Stimulated activated CD8-positive, alpha-beta memory T cell treated with anti-CD3 and anti-CD28 coated beads, Interleukin-12 subunit alpha, Interleukin-12 subunit beta, amount 100 ng/mL, for 1 hour (primary cell): ENCODE results near the gene NAT9.

Experiments
- DNase-seq: peaks from one replicate; pipeline ENCODE4 v3.0.0-alpha.2; 2020; ENCODE audit warnings: low read depth

NAT9 gene

GRCh38 chr17:74744714-74745547 is 31.2 kb downstream of the NAT9 start:
- DNase-seq: peak; percentile 70

- DNase-seq: no peak
These were observed 31.8 kb downstream of the NAT9 start for GRCh38 chr17:74744349-74744713.

DNA sequence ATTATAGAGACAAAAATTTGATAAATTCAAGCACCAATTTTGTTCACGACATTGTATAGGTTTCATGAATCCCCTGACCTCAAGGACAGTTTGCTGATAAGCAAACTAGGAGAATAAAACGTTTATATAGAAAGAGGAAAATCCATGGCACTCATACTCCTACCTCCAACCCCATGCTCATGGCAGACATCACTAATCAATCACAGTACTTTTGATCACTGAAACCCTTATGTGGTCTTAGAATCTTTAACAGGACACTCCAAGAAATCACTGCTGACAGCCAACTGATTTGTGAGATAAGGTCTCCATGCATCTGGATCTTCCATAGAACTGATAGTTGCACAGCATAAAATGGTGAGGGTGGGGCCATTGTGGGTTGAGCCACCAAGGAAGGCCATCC is 32.4 kb downstream of the NAT9 start:
- DNase-seq: no peak

DNA sequence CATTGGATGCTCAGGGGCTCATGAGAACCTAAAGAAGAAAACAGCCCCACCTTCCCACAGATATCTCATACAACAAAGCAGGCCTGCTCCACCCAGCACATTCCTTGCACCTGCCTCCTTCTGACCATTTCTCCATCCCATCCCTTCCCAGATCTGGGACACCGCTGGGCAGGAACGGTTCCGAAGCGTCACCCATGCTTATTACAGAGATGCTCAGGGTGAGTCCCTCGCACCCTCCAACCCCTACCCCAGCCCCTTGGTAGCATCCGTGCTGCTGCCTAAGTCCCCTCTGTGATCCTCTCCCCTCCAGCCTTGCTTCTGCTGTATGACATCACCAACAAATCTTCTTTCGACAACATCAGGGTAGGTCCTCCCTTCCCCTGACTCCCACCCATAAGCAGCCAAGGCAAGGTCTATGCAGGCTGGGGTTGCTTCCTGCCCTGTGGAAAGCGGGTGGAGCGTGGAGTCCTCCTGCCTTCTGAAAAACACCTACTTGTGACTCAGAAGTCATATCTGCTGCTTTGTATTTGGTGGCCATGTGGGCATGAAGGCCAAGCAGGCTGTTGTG is 33.1 kb downstream of the NAT9 start:
- DNase-seq: no peak

DNA sequence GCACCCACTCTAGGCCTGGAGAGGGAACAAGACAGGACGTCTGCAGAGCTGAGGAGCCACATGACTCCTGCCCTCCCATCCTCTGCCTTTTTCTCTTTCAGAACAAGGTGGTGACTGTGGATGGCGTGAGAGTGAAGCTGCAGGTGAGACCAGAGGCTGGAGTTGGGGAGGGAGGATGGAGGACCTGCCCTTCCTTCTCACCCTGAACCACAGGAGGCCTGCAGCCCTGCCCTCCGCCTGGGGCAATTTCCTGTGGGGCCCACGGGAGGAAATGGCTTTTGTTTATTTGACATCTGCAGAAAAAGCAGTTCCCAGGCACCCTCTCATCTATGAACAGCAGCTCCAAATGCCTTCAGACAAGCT is 34.0 kb downstream of the NAT9 start:
- DNase-seq: no peak

GRCh38 chr17:74740641-74741387 is 35.3 kb downstream of the NAT9 start:
- DNase-seq: no peak

DNA sequence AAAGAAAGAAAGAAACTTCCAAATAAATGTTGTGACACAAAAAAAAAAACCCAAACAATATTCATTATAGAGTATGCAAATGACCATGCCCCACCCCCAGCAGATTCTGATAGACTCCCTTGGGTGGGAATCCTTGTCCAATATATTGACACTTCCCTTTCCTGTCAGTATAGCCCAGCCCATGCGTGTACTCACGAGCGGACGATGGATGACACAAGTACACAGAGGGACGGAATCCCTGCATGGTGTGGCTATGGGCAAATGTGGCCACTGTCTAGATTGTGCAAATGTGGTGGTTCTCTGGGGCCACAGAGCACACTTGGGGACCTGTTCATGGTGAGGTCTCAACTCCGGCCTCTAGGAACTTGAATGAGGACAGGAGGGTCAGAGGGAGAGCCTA is 36.0 kb downstream of the NAT9 start:
- no peak for DNase-seq

DNA sequence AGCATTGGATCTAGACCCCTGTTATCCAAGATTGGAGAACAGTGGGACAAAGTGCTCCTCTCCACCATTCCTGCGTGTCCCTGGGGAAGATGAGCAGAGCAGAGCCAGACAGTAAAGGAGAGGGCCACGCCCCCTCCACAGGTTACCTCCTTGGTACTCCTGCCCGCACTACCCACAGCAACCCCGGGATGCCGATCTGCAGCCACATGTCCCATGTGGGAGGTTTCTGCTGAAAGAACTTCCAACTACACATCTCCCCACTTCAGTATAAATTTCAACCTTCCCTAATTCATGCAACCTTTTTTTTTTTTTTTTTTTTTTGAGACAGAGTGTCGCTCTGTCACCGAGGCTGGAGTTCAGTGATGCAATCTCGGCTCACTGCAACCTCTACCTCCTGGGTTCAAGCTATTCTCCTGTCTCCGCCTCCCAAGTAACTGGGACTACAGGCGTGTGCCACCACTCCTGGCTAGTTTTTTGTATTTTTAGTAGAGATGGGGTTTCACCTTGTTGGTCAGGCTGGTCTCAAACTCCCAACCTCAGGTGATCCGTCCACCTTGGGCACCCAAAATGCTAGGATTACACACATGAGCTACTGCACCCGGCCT is 36.8 kb downstream of the NAT9 start:
- no peak for DNase-seq

DNA sequence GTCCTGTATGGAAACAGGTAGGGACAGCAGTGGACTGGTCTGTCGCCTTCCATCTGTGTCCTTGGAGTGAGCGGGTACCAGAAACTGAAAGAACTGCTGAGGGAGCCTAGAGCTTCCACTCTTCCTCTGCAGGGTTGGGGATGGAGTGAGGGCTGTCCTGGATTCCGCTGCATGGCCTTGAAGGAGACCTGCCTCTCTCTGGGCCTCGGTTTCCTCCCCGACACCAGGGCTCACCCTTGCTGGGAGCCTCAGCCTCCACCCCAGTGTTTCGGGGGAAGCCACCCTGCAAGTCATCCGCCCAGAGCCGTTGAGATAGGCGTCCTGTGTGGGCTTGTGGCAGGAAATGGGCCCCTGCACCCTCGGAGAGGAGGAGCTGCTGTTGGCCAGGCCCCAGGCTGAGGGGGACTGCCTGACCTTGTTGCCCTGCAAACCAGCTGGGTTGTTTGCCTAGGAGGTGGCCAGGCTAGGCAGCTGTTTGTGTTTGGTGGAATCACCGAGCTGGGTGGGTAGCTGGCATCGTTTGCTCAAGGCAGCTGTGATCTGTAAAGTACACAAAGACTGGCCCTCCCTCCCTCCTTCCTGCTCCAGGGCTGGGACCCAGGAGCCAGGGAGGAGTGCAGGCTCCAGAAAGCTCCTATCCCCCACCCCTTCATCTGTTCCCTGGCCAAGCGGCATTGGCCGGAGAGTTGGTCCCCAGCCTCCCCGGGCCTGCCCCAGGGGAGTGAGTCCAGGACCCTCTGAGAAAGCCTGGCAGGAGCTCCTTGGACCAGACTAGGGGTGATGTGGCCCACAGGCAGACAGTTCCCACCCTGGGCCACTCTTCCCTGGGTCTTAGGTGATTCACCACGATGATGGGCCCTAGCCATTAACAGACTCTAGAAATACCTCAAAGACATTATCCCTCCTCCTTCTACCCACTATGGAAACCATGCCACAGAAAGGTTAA is 37.8 kb downstream of the NAT9 start:
- DNase-seq: peak; percentile 68

- DNase-seq: no peak
These were observed 38.7 kb downstream of the NAT9 start for GRCh38 chr17:74737299-74738050.

DNA sequence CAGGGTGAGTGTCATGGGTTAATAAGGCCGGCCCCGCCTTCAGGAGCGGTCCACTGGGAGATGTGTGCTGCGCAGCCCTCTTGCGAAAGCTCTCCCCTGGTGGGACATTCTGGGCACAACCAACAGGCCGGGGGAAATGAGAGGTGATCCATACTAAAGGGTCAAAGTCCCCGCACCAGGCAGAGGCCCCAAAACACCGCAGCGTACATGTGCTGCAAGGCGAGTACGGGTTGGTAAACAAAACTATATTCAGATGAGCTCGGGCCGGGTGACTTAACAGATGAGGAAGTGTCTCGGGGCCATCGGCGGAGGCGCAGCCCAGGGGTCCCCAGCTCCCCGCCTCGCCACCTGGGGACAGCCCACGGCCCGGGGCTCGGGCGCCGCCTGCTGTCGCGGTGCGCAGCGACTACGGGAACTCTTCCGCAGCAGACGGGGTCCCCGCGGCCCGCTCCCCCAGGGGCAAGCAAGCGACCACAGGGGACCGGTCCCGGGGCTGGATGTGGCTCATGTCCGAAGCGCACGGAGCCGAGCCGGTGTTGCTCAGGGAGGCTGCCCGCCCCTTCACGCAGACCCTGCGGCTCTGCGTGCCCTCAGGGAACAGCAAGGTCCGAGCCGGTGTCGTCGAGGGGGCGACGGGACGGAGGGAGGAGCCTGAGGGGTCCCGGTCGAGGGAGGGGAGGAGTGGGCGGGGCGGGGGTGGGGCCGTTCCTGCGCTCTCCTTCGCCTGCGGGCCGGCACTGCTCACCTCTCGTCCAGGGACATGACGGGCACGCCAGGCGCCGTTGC is 39.4 kb downstream of the NAT9 start, which contains the start of gene RAB37:
TSS of gene RAB37 (plus strand) at position 744 of the 786 bp plus-strand sequence. CDS start at position 761, 17 bp downstream.
- no peak for DNase-seq

DNA sequence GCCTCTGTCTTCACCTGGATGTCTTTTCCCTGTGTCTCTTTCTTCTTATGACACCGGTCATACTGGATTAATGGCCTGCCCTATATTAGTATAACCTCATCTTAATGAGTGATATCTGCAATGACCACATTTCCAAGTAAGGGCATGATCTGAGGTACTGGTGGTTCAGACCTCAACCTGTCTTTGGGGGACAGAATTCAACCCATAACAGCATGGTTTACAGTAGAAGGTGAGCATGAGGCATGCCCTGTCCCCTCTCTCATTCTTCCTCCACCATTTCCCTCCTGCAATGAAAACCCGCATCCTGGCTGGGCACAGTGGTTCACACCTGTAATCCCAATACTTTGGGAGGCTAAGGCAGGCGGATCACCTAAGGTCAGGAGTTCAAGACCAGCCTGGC is 41.9 kb downstream of the NAT9 start:
- no peak for DNase-seq

DNA sequence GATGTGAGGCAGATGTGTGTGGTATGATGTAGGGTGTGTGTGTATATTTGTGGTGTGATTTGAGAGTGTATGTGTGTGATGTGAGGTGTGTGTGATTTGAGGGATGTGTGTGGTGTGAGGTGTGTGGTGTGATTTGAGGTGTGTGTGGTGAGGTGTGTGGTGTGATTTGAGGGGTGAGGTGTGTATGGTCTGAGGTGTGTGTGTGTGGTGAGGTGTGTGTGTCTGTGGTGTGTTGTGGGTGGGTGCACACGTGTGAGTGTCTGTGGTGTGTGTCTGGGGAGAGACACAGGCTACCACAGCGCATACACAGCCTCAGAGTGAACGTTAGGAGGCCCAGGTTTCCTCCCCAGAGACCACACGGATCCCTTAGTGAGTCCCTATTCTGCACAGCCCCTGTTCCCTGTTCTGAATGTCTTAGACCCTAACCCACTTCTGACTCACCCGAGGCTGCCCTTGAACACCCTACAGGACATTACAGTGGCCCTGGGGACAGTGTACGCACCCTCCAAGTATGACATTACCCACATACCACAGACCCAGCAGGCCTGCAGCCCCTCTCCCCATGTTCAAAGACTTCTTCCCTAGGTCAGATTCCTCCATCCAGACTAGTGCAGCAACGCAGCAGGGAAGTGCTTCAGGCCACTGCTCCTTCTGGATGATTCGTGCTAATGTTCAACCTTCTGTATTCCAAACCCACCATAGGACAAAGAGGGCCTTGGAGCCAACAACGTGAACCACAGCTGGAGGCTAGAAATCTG is 42.6 kb downstream of the NAT9 start:
- DNase-seq: no peak

DNA sequence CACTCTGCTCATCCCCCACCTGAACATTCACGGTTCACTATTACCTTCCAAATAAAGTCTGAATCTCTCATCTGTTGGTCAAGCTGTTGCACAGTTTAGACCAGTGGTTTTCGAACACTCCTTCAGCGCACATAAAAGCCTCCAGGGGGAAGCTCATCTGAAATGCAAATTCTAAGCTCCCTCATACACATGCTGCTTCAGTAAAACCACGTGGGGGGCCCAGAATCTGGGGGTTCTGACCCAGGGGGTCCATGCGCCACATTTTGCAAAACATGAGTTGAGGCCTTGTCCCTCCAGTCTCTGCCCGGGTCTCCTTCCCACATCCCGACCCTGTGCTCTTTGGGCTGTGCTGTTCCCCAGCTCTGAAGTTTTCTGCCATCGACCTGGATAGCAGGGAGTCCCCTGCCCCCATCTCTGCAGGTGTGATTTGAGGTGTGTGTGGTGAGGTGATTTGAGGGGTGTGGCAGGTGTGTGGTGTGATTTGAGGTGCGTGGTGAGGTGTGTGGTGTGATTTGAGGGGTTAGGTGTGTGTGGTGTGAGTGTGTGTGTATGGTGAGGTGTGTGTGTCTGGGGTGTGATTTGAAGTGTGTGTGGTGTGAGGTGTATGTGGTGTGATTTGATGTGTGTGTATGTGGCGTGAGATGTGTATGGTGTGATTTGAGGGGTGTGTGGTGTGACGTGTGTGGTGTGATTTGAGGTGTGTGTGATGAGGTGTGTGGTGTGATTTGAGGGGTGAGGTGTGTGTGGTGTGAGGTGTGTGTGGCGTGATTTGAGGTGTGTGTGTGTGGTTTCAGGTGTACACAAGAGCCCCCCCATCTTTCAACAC is 43.9 kb downstream of the NAT9 start:
- DNase-seq: no peak

DNA sequence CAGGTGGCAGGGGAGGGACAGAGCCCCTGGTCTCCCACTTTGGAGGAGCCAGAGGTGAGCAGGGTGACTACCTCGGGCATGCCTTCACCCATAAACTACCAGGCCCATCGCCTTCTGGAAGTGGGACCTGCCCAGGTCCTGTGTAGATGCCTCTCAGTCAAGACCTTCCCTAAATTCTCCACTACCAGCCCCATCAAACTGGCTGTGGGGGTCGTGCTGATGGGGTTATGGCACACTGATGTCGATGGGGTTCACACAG is 44.9 kb downstream of the NAT9 start:
- DNase-seq: no peak

- DNase-seq: no peak
These were observed 45.4 kb downstream of the NAT9 start for GRCh38 chr17:74730491-74731346.

DNA sequence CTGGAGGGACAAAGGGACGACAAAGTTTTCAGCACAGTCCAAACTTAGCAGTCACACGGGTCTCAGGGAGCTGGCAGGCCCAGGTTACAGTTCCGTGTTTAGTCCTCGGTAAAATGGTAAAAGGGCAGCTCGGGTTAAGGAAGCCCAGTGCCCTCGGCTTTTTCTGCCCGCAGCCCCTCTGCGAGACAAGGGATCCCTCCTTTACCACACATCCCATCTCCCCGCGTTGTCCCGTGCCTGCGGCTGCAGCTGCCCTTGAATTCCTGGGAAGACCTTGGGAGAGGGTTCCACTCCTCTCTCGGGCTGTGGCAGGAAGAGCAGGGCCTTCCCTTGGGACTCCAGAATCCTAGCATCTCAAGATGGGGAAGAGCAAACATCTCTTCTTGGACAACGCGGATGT is 46.3 kb downstream of the NAT9 start:
- DNase-seq: no peak

DNA sequence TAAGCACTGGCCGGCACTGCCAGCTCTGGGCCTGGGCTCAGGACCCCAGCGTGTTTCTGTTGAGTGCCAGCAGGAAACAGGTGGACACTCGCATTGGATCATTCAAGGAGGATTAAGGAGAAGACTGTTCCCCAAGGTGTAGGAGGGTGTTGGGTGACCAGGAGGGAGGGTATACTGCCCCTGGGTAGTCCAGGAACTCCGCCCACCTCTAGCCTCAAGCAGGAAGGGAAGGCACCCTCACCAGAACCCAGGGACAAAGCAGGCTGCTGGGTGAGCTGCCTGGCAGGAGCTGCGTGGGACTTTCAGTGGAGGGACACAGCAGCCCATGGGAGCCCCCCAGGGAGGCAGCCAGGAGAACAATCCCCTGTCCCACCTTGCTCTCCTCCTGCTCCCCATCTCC is 46.8 kb downstream of the NAT9 start:
- DNase-seq: no peak
